HG02884 (cell line): Measurements from ENCODE around the gene BTK.
"Not testable (repeated sequence)": the region's sequence is repeated elsewhere in the genome, so short reads cannot be mapped to it uniquely, and the experiment has no call there.

Experiments
- ATAC-seq: cut with Tn5 transposase; IDR thresholded peaks from one replicate; pipeline ENCODE4 v1.9.1; 2021; ENCODE audit warnings: mild to moderate bottlenecking, moderate library complexity; ENCODE audit not compliant: unreplicated experiment

The BTK gene

GRCh38 chrX:101348452-101349192 is 37.4 kb downstream of the BTK start, which contains the start of gene TIMM8A:
Gene TIMM8A (minus strand): TSS chrX:101348742. CDS start chrX:101348664, 78 bp downstream.
- ATAC-seq, result peak; percentile 97

GRCh38 chrX:101347859-101348451 is 38.0 kb downstream of the BTK start:
- peak; percentile 16 for ATAC-seq

GRCh38 chrX:101337776-101338271 is 48.2 kb downstream of the BTK start:
- no peak for ATAC-seq

GRCh38 chrX:101334310-101334709 is 51.7 kb downstream of the BTK start:
- ATAC-seq, result not testable (repeated sequence)

GRCh38 chrX:101326600-101326999 is 59.4 kb downstream of the BTK start:
- not testable (repeated sequence) for ATAC-seq

GRCh38 chrX:101303790-101304189 is 82.2 kb downstream of the BTK start:
- ATAC-seq, result no peak
